ENCODE data around the gene TBC1D19. TPM values are rescaled to one million over a fixed set of nuclear protein-coding genes. Genes with fewer than 3 reads are reported as not detected.

TBC1D19 gene
- total RNA-seq, 1 experiment from 2014 or later, result 4.0 TPM

GRCh38 chr4:26570596-26570995 lies 13.3 kb upstream of the TBC1D19 start:
- intact Hi-C loops (cut with micrococcal nuclease), result no loop called here
- BruUV-seq (replicated peaks), result no TSS peak
- Histone ChIP-seq H3K4me3 (ENCODE audit: low read length) (no peak overlapping the region), H3K9me3 (ENCODE audit: low read length) (no peaks in the 10 kb centered on the region), H3K27me3 (ENCODE audit: low read length) (no peaks in the 10 kb centered on the region), H3K27ac (ENCODE audit: low read length) (no peak overlapping the region), H3K4me2 (ENCODE audit: low read length) (no peak overlapping the region), H3K9me2 (replicated peaks; ENCODE audit: low read length) (no peaks in the 10 kb centered on the region), H3F3A (ENCODE audit: low read length, unreplicated experiment) (peaks cover 5% of the 10 kb centered on the region), H3K9ac (ENCODE audit: low read length) (no peak overlapping the region), H2AFZ (ENCODE audit: low read length) (no peak overlapping the region), H4K20me1 (ENCODE audit: low read length) (no peaks in the 10 kb centered on the region), H3K4me1 (ENCODE audit: insufficient read depth, low read length) (peaks cover 43% of the 10 kb centered on the region), H3K36me3 (ENCODE audit: low read depth, low read length) (no peaks in the 10 kb centered on the region), H3K79me2 (ENCODE audit: low read length) (no peaks in the 10 kb centered on the region)
- ATAC-seq, result no peak
- ChIA-PET POLR2A (ENCODE audit: unreplicated experiment) (no interaction called here), CTCF (no interaction called here)
- TF ChIP-seq EZH2 (IDR thresholded peaks at IDR 0.05; ENCODE audit: low read length, unreplicated experiment) (no peak), EZH2phosphoT487 (IDR thresholded peaks at IDR 0.05; ENCODE audit: borderline replicate concordance, low read length) (no peak), CTCF (conservative IDR thresholded peaks at IDR 0.05; ENCODE audit: low read depth, low read length) (no peak)
- no peak for DNase-seq

GRCh38 chr4:26573389-26573794 lies 10.5 kb upstream of the TBC1D19 start:
- Histone ChIP-seq H3K4me2 (ENCODE audit: low read length) (no peak overlapping the region), H3K9me2 (replicated peaks; ENCODE audit: low read length) (no peaks in the 10 kb centered on the region), H3K9ac (ENCODE audit: low read length) (no peak overlapping the region), H3F3A (ENCODE audit: low read length, unreplicated experiment) (no peaks in the 10 kb centered on the region), H2AFZ (ENCODE audit: low read length) (no peak overlapping the region; the same call in 1 of the 2 replicates), H4K20me1 (ENCODE audit: low read length) (no peaks in the 10 kb centered on the region), H3K4me1 (ENCODE audit: insufficient read depth, low read length) (peaks cover 23% of the 10 kb centered on the region), H3K4me3 (ENCODE audit: low read length) (no peak overlapping the region), H3K36me3 (ENCODE audit: low read depth, low read length) (no peaks in the 10 kb centered on the region), H3K79me2 (ENCODE audit: low read length) (no peaks in the 10 kb centered on the region), H3K27me3 (ENCODE audit: low read length) (no peaks in the 10 kb centered on the region), H3K9me3 (ENCODE audit: low read length) (no peaks in the 10 kb centered on the region), H3K27ac (ENCODE audit: low read length) (no peak overlapping the region)
- ATAC-seq (no peak), DNase-seq (peak; percentile 28)
- ChIA-PET POLR2A (ENCODE audit: unreplicated experiment) (no interaction called here), CTCF (no interaction called here)
- TF ChIP-seq EZH2 (IDR thresholded peaks at IDR 0.05; ENCODE audit: low read length, unreplicated experiment) (no peak), CTCF (conservative IDR thresholded peaks at IDR 0.05; ENCODE audit: low read depth, low read length) (no peak), EZH2phosphoT487 (IDR thresholded peaks at IDR 0.05; ENCODE audit: borderline replicate concordance, low read length) (no peak)
- no TSS peak for BruUV-seq (replicated peaks)
- intact Hi-C loops (cut with micrococcal nuclease), result no loop called here

- Histone ChIP-seq H2AFZ (ENCODE audit: low read length) (no peak overlapping the region), H3K9ac (ENCODE audit: low read length) (no peak overlapping the region), H3K4me3 (ENCODE audit: low read length) (no peak overlapping the region), H3K36me3 (ENCODE audit: low read depth, low read length) (no peaks in the 10 kb centered on the region), H3K27me3 (ENCODE audit: low read length) (no peaks in the 10 kb centered on the region), H3K4me1 (ENCODE audit: insufficient read depth, low read length) (peaks cover 17% of the 10 kb centered on the region), H3K9me2 (replicated peaks; ENCODE audit: low read length) (no peaks in the 10 kb centered on the region), H3K27ac (ENCODE audit: low read length) (no peak overlapping the region), H3K79me2 (ENCODE audit: low read length) (no peaks in the 10 kb centered on the region), H4K20me1 (ENCODE audit: low read length) (no peaks in the 10 kb centered on the region), H3K9me3 (ENCODE audit: low read length) (no peaks in the 10 kb centered on the region), H3K4me2 (ENCODE audit: low read length) (no peak overlapping the region), H3F3A (ENCODE audit: low read length, unreplicated experiment) (no peaks in the 10 kb centered on the region)
- TF ChIP-seq EZH2phosphoT487 (IDR thresholded peaks at IDR 0.05; ENCODE audit: borderline replicate concordance, low read length) (no peak), CTCF (conservative IDR thresholded peaks at IDR 0.05; ENCODE audit: low read depth, low read length) (no peak), EZH2 (IDR thresholded peaks at IDR 0.05; ENCODE audit: low read length, unreplicated experiment) (no peak)
- POLR2A ChIA-PET (ENCODE audit: unreplicated experiment), result no interaction called here
- BruUV-seq (replicated peaks), result no TSS peak
- DNase-seq, result no peak
- no peak for ATAC-seq
- intact Hi-C loops (cut with micrococcal nuclease), result no loop called here
- CTCF ChIA-PET, result no interaction called here
These were observed 9.3 kb upstream of the TBC1D19 start for GRCh38 chr4:26574563-26574962.

Measured in PC-3 (cell line).